Karpas-422 (cell line): ENCODE results near the gene LGALS16. TPM values are rescaled to one million over a fixed set of nuclear protein-coding genes. Genes with fewer than 3 reads are reported as not detected.

Experiments
- DNase-seq: peaks from one replicate; pipeline ENCODE4 v3.0.0-alpha.2; 2015
- H2AFZ ChIP-seq: fragments of 200-600 bp; sonication (generic); 2 replicates; pipeline ENCODE4 v1.6.1; 2014; ENCODE audit warnings: antibody characterized with exemption, low read length, mixed read lengths
- H3K27ac ChIP-seq: fragments of 200-600 bp; sonication (generic); 2 replicates; pipeline ENCODE4 v1.5.1; 2014; ENCODE audit warnings: mild to moderate bottlenecking, low read length, moderate library complexity
- H3K27me3 ChIP-seq: fragments of 200-600 bp; sonication (generic); 2 replicates; pipeline ENCODE4 v1.6.1; 2014; ENCODE audit warnings: low read length, mixed read lengths
- H3K36me3 ChIP-seq: fragments of 200-600 bp; sonication (generic); 2 replicates; pipeline ENCODE4 v1.6.1; 2014; ENCODE audit warnings: low read length, mixed read lengths; ENCODE audit not compliant: insufficient read depth
- H3K4me1 ChIP-seq: fragments of 200-600 bp; sonication (generic); 2 replicates; pipeline ENCODE4 v1.6.1; 2014; ENCODE audit warnings: mild to moderate bottlenecking, low read length, mixed read lengths
- H3K4me2 ChIP-seq: fragments of 200-600 bp; sonication (generic); 2 replicates; pipeline ENCODE4 v1.6.1; 2014; ENCODE audit warnings: low read length, low read depth, mild to moderate bottlenecking; ENCODE audit not compliant: poor library complexity, severe bottlenecking
- H3K4me3 ChIP-seq: fragments of 200-600 bp; sonication (generic); 2 replicates; pipeline ENCODE4 v1.5.1; 2014; ENCODE audit warnings: mild to moderate bottlenecking, antibody characterized with exemption, low read length, mixed read lengths
- H3K79me2 ChIP-seq: fragments of 200-600 bp; sonication (generic); 2 replicates; pipeline ENCODE4 v1.6.1; 2014; ENCODE audit warnings: mild to moderate bottlenecking, low read length, mixed read lengths
- H3K9ac ChIP-seq: fragments of 200-600 bp; sonication (generic); 2 replicates; pipeline ENCODE4 v1.6.0; 2014; ENCODE audit warnings: low read length
- H3K9me2 ChIP-seq: fragments of 200-600 bp; sonication (generic), shearing (Covaris generic); replicated peaks from 2 replicates; pipeline ENCODE4 v1.6.0; 2014; ENCODE audit warnings: mild to moderate bottlenecking, low read length, moderate library complexity; ENCODE audit not compliant: insufficient read depth
- H3K9me3 ChIP-seq: fragments of 300-700, 200-600 bp; sonication (generic); 2 replicates; pipeline ENCODE4 v1.6.1; 2014; ENCODE audit warnings: low read length, mixed read lengths
- H4K20me1 ChIP-seq: fragments of 200-600 bp; sonication (generic); 2 replicates; pipeline ENCODE4 v1.6.1; 2014; ENCODE audit warnings: mild to moderate bottlenecking, antibody characterized with exemption, low read length, low read depth; ENCODE audit not compliant: insufficient read depth
- total RNA-seq: library from RNA; depleted of rRNA; stranded (reverse); fragments of >200 nt; shearing (Covaris generic); gene quantifications from 2 replicates; pipeline ENCODE4 v1.2.3, GENCODE V29; 2014; ENCODE audit warnings: low replicate concordance

The LGALS16 gene
- total RNA-seq, 1 experiment from 2014 or later = not detected

- no peak for DNase-seq
- peak overlapping the region; percentile 27 for H3K4me2 ChIP-seq
- peak overlapping the region; percentile 42 for H3K9ac ChIP-seq
- no peaks in the 10 kb centered on the region for H3K79me2 ChIP-seq
- peaks cover 58% of the 10 kb centered on the region for H3K4me1 ChIP-seq
- H4K20me1 ChIP-seq = no peaks in the 10 kb centered on the region
- no peaks in the 10 kb centered on the region for H3K9me2 ChIP-seq
- H3K36me3 ChIP-seq = no peaks in the 10 kb centered on the region
- no peak overlapping the region for H3K4me3 ChIP-seq
- H2AFZ ChIP-seq = no peak overlapping the region; the same call in 1 of the 2 replicates
- H3K27ac ChIP-seq = no peak overlapping the region
- H3K9me3 ChIP-seq = no peaks in the 10 kb centered on the region
- no peaks in the 10 kb centered on the region for H3K27me3 ChIP-seq
Observed at GRCh38 chr19:39692822-39693221, 37.1 kb downstream of the LGALS16 start.

GRCh38 chr19:39695759-39696158 lies 40.0 kb downstream of the LGALS16 start:
- Histone ChIP-seq H3K27me3 (no peaks in the 10 kb centered on the region), H3K27ac (no peak overlapping the region), H3K36me3 (no peaks in the 10 kb centered on the region), H3K9ac (no peak overlapping the region), H2AFZ (no peak overlapping the region), H3K4me2 (no peak overlapping the region), H3K9me2 (no peaks in the 10 kb centered on the region), H3K9me3 (no peaks in the 10 kb centered on the region), H4K20me1 (no peaks in the 10 kb centered on the region), H3K4me3 (no peak overlapping the region), H3K4me1 (peaks cover 56% of the 10 kb centered on the region), H3K79me2 (no peaks in the 10 kb centered on the region)
- DNase-seq = no peak

GRCh38 chr19:39696387-39696786 lies 40.7 kb downstream of the LGALS16 start:
- Histone ChIP-seq H3K9me3 (no peaks in the 10 kb centered on the region), H3K36me3 (no peaks in the 10 kb centered on the region)

GRCh38 chr19:39698535-39698934 lies 42.8 kb downstream of the LGALS16 start:
- no peak overlapping the region for H3K27ac ChIP-seq
- H3K4me3 ChIP-seq = no peak overlapping the region
- no peaks in the 10 kb centered on the region for H3K9me2 ChIP-seq
- H3K9ac ChIP-seq = no peak overlapping the region
- no peaks in the 10 kb centered on the region for H3K9me3 ChIP-seq
- no peak overlapping the region for H3K4me2 ChIP-seq
- H2AFZ ChIP-seq = no peak overlapping the region
- H3K79me2 ChIP-seq = no peaks in the 10 kb centered on the region
- no peaks in the 10 kb centered on the region for H3K36me3 ChIP-seq
- no peaks in the 10 kb centered on the region for H4K20me1 ChIP-seq
- DNase-seq = no peak
- peaks cover 56% of the 10 kb centered on the region for H3K4me1 ChIP-seq
- H3K27me3 ChIP-seq = no peaks in the 10 kb centered on the region

More at GRCh38 chr19:39696387-39696786, 40.7 kb downstream of the LGALS16 start:
- Histone ChIP-seq H3K27me3 (no peaks in the 10 kb centered on the region), H3K9me2 (no peaks in the 10 kb centered on the region), H3K4me2 (no peak overlapping the region), H3K27ac (no peak overlapping the region), H2AFZ (no peak overlapping the region), H3K4me3 (no peak overlapping the region), H3K79me2 (no peaks in the 10 kb centered on the region), H3K9ac (no peak overlapping the region), H4K20me1 (no peaks in the 10 kb centered on the region), H3K4me1 (peaks cover 56% of the 10 kb centered on the region)
- DNase-seq = no peak

GRCh38 chr19:39701291-39701690 lies 45.6 kb downstream of the LGALS16 start:
- H3K4me2 ChIP-seq = peak overlapping the region; percentile 68
- no peaks in the 10 kb centered on the region for H4K20me1 ChIP-seq
- H3K36me3 ChIP-seq = no peaks in the 10 kb centered on the region
- peak overlapping the region; percentile 60 for H3K9ac ChIP-seq
- no peaks in the 10 kb centered on the region for H3K9me3 ChIP-seq
- no peaks in the 10 kb centered on the region for H3K27me3 ChIP-seq
- H2AFZ ChIP-seq = no peak overlapping the region
- H3K9me2 ChIP-seq = no peaks in the 10 kb centered on the region
- no peaks in the 10 kb centered on the region for H3K79me2 ChIP-seq
- H3K27ac ChIP-seq = peak overlapping the region; percentile 96
- peak overlapping the region; percentile 38; the same call in 1 of the 2 replicates for H3K4me3 ChIP-seq
- peaks cover 75% of the 10 kb centered on the region for H3K4me1 ChIP-seq
- peak; percentile 88 for DNase-seq

- Histone ChIP-seq H3K27me3 (no peaks in the 10 kb centered on the region), H3K4me1 (peaks cover 85% of the 10 kb centered on the region), H3K9me2 (no peaks in the 10 kb centered on the region), H3K9ac (peak within 1 kb of the TSS; percentile 65), H3K27ac (peak within 1 kb of the TSS; percentile 96), H4K20me1 (no peaks in the 10 kb centered on the region), H3K4me3 (peak within 1 kb of the TSS; percentile 61), H3K36me3 (no peaks in the 10 kb centered on the region), H3K4me2 (peak within 1 kb of the TSS; percentile 85), H2AFZ (peak within 1 kb of the TSS; percentile 12; the same call in 1 of the 2 replicates), H3K9me3 (no peaks in the 10 kb centered on the region), H3K79me2 (no peaks in the 10 kb centered on the region)
- DNase-seq = peak; percentile 55
Observed at GRCh38 chr19:39704181-39705044, 48.7 kb downstream of the LGALS16 start, which contains the start of gene LGALS14. Gene LGALS14 (plus strand): TSS chr19:39704481. CDS start chr19:39704529, 48 bp downstream.

- no peaks in the 10 kb centered on the region for H3K9me3 ChIP-seq
- no peaks in the 10 kb centered on the region for H3K9me2 ChIP-seq
- DNase-seq = peak; percentile 85
- H3K4me1 ChIP-seq = peaks cover 75% of the 10 kb centered on the region
- no peaks in the 10 kb centered on the region for H4K20me1 ChIP-seq
- peak overlapping the region; percentile 96 for H3K27ac ChIP-seq
- H3K4me2 ChIP-seq = peak overlapping the region; percentile 85
- H3K4me3 ChIP-seq = peak overlapping the region; percentile 61
- no peak overlapping the region for H2AFZ ChIP-seq
- H3K9ac ChIP-seq = 0 out of 2 replicates have a peak overlapping the region, but pooled peaks have one; percentile 65
- H3K79me2 ChIP-seq = no peaks in the 10 kb centered on the region
- H3K27me3 ChIP-seq = no peaks in the 10 kb centered on the region
- no peaks in the 10 kb centered on the region; the same call in 1 of the 2 replicates for H3K36me3 ChIP-seq
Observed at GRCh38 chr19:39705578-39706188, 50.0 kb downstream of the LGALS16 start.

- no peaks in the 10 kb centered on the region for H3K9me3 ChIP-seq
- H3K27me3 ChIP-seq = no peaks in the 10 kb centered on the region
- peaks cover 60% of the 10 kb centered on the region for H3K4me1 ChIP-seq
Observed at GRCh38 chr19:39708594-39708993, 52.9 kb downstream of the LGALS16 start.

More at GRCh38 chr19:39708594-39708993, 52.9 kb downstream of the LGALS16 start:
- H3K9ac ChIP-seq = no peak overlapping the region
- peak; percentile 41 for DNase-seq
- H3K9me2 ChIP-seq = no peaks in the 10 kb centered on the region
- no peak overlapping the region for H3K4me3 ChIP-seq
- no peak overlapping the region for H2AFZ ChIP-seq
- H3K27ac ChIP-seq = no peak overlapping the region
- H3K79me2 ChIP-seq = no peaks in the 10 kb centered on the region
- H3K36me3 ChIP-seq = peaks cover 2% of the 10 kb centered on the region; the same call in 1 of the 2 replicates
- H3K4me2 ChIP-seq = no peak overlapping the region
- H4K20me1 ChIP-seq = no peaks in the 10 kb centered on the region
